GM23338 (cell line): ENCODE data around the gene UBC.

Experiments
- CREB1 ChIP-seq: fragments of 250-450 bp; sonication (Bioruptor Pico); IDR thresholded peaks from 2 replicates; pipeline ENCODE4 v1.5.0; 2020; ENCODE audit warnings: low read depth, mild to moderate bottlenecking, moderate library complexity
- CTCF ChIP-seq, 2 experiments: fragments of 200-600 bp in 1 of 2; sonication (generic) in 1 of 2; conservative IDR thresholded peaks; 2 replicates each; pipeline versions ENCODE4 v1.5.1 to v1.6.1; 2016 to 2017; ENCODE audit warnings: antibody characterized with exemption in 2 of 2, low read depth in 2 of 2, mild to moderate bottlenecking in 2 of 2, moderate library complexity in 1 of 2
- ETS1 ChIP-seq: IDR thresholded peaks from 2 replicates; pipeline ENCODE4 v1.6.1; 2016; ENCODE audit warnings: antibody characterized with exemption
- EZH2 ChIP-seq: fragments of 200-600 bp; sonication (generic); IDR thresholded peaks from one replicate; pipeline ENCODE4 v1.8.0; 2017; ENCODE audit warnings: antibody characterized with exemption, mild to moderate bottlenecking, low read depth; ENCODE audit not compliant: unreplicated experiment
- EZH2phosphoT487 ChIP-seq: fragments of 200-600 bp; sonication (generic); IDR thresholded peaks from one replicate; pipeline ENCODE4 v1.8.1; 2018; ENCODE audit warnings: antibody characterized with exemption; ENCODE audit not compliant: unreplicated experiment
- JUNB ChIP-seq: IDR thresholded peaks from one replicate; pipeline ENCODE4 v1.6.1; 2016; ENCODE audit warnings: antibody characterized with exemption; ENCODE audit not compliant: unreplicated experiment
- NANOG ChIP-seq: IDR thresholded peaks from 2 replicates; pipeline ENCODE4 v1.6.1; 2016; ENCODE audit warnings: antibody characterized with exemption, borderline replicate concordance
- POLR2AphosphoS5 ChIP-seq: IDR thresholded peaks from 2 replicates; pipeline ENCODE4 v1.6.1; 2016; ENCODE audit warnings: antibody characterized with exemption, low read depth
- REST ChIP-seq: IDR thresholded peaks from one replicate; pipeline ENCODE4 v1.6.1; 2018; ENCODE audit warnings: antibody characterized with exemption; ENCODE audit not compliant: unreplicated experiment
- STAT1 ChIP-seq: IDR thresholded peaks from one replicate; pipeline ENCODE4 v1.6.1; 2016; ENCODE audit warnings: antibody characterized with exemption; ENCODE audit not compliant: unreplicated experiment
- ZNF462 ChIP-seq: fragments of 250-450 bp; sonication (Bioruptor Pico); IDR thresholded peaks from 2 replicates; pipeline ENCODE4 v1.5.0; 2020; ENCODE audit warnings: mild to moderate bottlenecking, moderate library complexity

- no peak for TF ChIP-seq CTCF (conservative IDR thresholded peaks at IDR 0.05; ENCODE audit: low read depth in 2 of 2)
- no peak for TF ChIP-seq CREB1 (CRISPR knock-in tag)
- no peak for TF ChIP-seq NANOG
- TF ChIP-seq EZH2phosphoT487: no peak
- no peak for TF ChIP-seq ETS1
- no peak for TF ChIP-seq POLR2AphosphoS5
- no peak for TF ChIP-seq EZH2
- TF ChIP-seq REST: no peak
- TF ChIP-seq ZNF462 (CRISPR knock-in tag): no peak
- no peak for TF ChIP-seq JUNB
- no peak for TF ChIP-seq STAT1
Observed at GRCh38 chr12:124864326-124864752, 50.1 kb downstream of the UBC start.
